MG63 (cell line): ENCODE measurements around the gene C19orf18. TPM values are rescaled to one million over a fixed set of nuclear protein-coding genes. Genes with fewer than 3 reads are reported as not detected.

Experiments
- total RNA-seq: library from RNA; depleted of rRNA; stranded (reverse); fragments of >200 nt; shearing (Covaris generic); gene quantifications from 2 replicates; pipeline ENCODE4 v1.2.3, GENCODE V29; 2014; ENCODE audit warnings: low replicate concordance; rRNA removed

Gene C19orf18
- total RNA-seq, 1 experiment from 2014 or later: not detected

Other genes with a start within 250 kb of the C19orf18 start
- 1.4 TPM in 1 of 2 replicates, not detected in the other for gene ZNF671, start 246.9 kb downstream of the C19orf18 start, total RNA-seq
- gene ZNF776, start 227.7 kb downstream of the C19orf18 start, total RNA-seq: 7.7 and 10.0 TPM in 2 replicates
- 3.3 and 5.7 TPM in 2 replicates for gene ZNF586, start 204.9 kb downstream of the C19orf18 start, total RNA-seq
- gene ZNF552, start 159.6 kb downstream of the C19orf18 start, total RNA-seq: 2.6 and 4.2 TPM in 2 replicates
- 4.6 and 7.6 TPM in 2 replicates for gene ZNF587B, start 144.2 kb downstream of the C19orf18 start, total RNA-seq
- gene ZNF587, start 124.7 kb downstream of the C19orf18 start, total RNA-seq: 7.6 and 8.9 TPM in 2 replicates
- gene ZNF814, start 85.5 kb downstream of the C19orf18 start, total RNA-seq: 0.56 and 2.4 TPM in 2 replicates
- 3.1 and 7.4 TPM in 2 replicates for gene ZNF417, start 57.9 kb downstream of the C19orf18 start, total RNA-seq
- gene ZNF418, start 39.1 kb downstream of the C19orf18 start, total RNA-seq: not detected in 2 replicates
- gene ZNF256, start 26.8 kb downstream of the C19orf18 start, total RNA-seq: 1.1 and 3.2 TPM in 2 replicates
- 11.5 and 12.4 TPM in 2 replicates for gene ZNF606, start 28.3 kb upstream of the C19orf18 start, total RNA-seq
- gene ZSCAN1, start 59.5 kb upstream of the C19orf18 start, total RNA-seq: not detected in 2 replicates
- not detected in 2 replicates for gene ZNF135, start 84.7 kb upstream of the C19orf18 start, total RNA-seq
- 3.8 and 8.2 TPM in 2 replicates for gene ZSCAN18, start 123.7 kb upstream of the C19orf18 start, total RNA-seq
- 9.8 and 10.2 TPM in 2 replicates for gene ZNF329, start 176.3 kb upstream of the C19orf18 start, total RNA-seq
- 4.7 and 5.4 TPM in 2 replicates for gene ZNF274, start 208.5 kb upstream of the C19orf18 start, total RNA-seq